GM04504 (cell line): ENCODE results near the gene FAM184A.

ENCODE experiments used
- DNase-seq: peaks from one replicate; pipeline ENCODE4 v3.0.0-alpha.2; 2012; ENCODE audit warnings: low read depth

FAM184A gene

GRCh38 chr6:119096721-119097565 lies 18.5 kb upstream of the FAM184A start:
- no peak for DNase-seq

GRCh38 chr6:119090256-119090655 lies 11.8 kb upstream of the FAM184A start:
- DNase-seq = no peak

GRCh38 chr6:119084784-119085183 lies 6.3 kb upstream of the FAM184A start:
- no peak for DNase-seq

GRCh38 chr6:119083007-119083406 lies 4.5 kb upstream of the FAM184A start:
- DNase-seq = no peak

- DNase-seq = no peak
Observed at GRCh38 chr6:119079283-119079809, 882 bp upstream of the FAM184A start.

GRCh38 chr6:119077643-119078375 lies 655 bp downstream of the FAM184A start:
- no peak for DNase-seq

GRCh38 chr6:119077391-119077642 lies 1.1 kb downstream of the FAM184A start:
- DNase-seq = no peak

- no peak for DNase-seq
Observed at GRCh38 chr6:119076576-119077390, 1.7 kb downstream of the FAM184A start.

GRCh38 chr6:119076173-119076572 lies 2.3 kb downstream of the FAM184A start:
- no peak for DNase-seq

- DNase-seq = no peak
Observed at GRCh38 chr6:119075200-119075981, 3.1 kb downstream of the FAM184A start.

GRCh38 chr6:119073307-119074051 lies 5.0 kb downstream of the FAM184A start:
- no peak for DNase-seq

- DNase-seq = no peak
Observed at GRCh38 chr6:119071576-119071975, 6.9 kb downstream of the FAM184A start.

GRCh38 chr6:119067091-119067490 lies 11.4 kb downstream of the FAM184A start:
- no peak for DNase-seq

GRCh38 chr6:119066517-119066916 lies 11.9 kb downstream of the FAM184A start:
- DNase-seq = no peak

GRCh38 chr6:119065955-119066354 lies 12.5 kb downstream of the FAM184A start:
- no peak for DNase-seq

GRCh38 chr6:119065382-119065781 lies 13.1 kb downstream of the FAM184A start:
- DNase-seq = no peak

GRCh38 chr6:119063491-119063890 lies 15.0 kb downstream of the FAM184A start:
- no peak for DNase-seq

- no peak for DNase-seq
Observed at GRCh38 chr6:119061215-119061614, 17.2 kb downstream of the FAM184A start.

- no peak for DNase-seq
Observed at GRCh38 chr6:119060255-119060907, 18.1 kb downstream of the FAM184A start.

- DNase-seq = no peak
Observed at GRCh38 chr6:119055069-119055468, 23.4 kb downstream of the FAM184A start.
